ENCODE measurements around the gene MRM2.

DNA sequence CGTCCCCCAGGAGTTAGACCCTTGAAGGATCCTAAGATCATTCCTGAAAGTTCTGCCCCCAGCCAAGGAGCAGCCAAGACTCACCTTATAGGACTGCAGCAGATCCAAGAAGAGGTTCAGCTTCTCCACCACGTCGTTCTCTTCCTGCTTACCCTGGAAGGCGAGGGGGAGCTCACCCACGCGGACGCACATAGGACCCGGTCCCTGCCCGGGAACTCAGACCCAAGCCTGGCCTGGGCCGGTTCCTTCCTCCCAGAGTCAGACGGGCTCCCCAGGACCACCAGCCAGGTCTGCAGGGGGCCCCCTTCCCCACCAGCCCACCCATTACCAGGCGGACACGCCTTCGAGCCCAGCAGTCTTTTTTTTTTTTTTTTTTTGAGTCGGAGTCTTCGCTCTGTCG is 15.6 kb upstream of the MRM2 start:
- TF ChIP-seq CTCF (IDR thresholded peaks at IDR 0.05; ENCODE audit: poor library complexity, severe bottlenecking) (no peak), SMC3 (conservative IDR thresholded peaks at IDR 0.05; ENCODE audit: poor library complexity) (no peak), POLR2AphosphoS5 (IDR thresholded peaks at IDR 0.05) (no peak), EZH2 (IDR thresholded peaks at IDR 0.05; ENCODE audit: borderline replicate concordance, insufficient read depth, low read length, poor library complexity, severe bottlenecking) (no peak)
